ENCODE measurements around the gene LSM12.

DNA sequence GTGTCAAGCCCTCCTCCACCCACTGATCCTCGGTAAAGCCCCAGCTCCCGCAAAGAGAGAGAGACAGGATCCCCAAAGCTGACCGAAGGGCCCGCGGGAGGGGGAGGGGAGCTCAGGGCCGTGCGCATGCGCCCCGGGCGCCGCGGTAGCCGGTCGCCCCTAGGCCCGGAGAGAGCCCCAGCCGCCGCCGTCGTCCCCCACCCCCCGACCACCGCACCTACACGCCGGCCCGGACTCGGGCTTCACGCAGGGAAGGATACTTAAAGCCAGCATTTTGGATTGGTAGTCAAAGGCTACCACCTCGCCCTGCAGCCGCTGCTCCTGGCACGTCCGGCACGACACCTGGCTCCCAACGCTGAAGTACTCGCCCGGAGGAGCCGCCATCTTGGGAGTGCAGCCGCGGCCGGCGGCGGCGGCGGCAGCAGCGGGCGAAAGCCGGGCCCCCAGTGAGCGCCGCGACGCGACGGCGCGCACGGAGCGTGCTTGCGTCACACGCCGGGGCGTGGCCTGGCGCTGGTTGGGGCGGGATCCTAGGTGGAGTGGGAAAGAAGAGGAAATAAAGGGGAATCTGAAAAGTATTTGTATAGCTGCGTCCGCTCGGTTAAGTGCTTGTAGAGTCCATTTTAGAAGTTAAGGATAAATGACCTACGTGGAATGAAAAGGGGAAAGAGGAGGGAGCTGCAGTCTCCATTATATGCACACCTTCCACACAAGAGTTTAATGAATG, at the start of gene LSM12:
- TF ChIP-seq POLR2A (IDR thresholded peaks at IDR 0.05), result peak; percentile 62 to 89 (median 84)
- TF ChIP-seq, protein P1, sequence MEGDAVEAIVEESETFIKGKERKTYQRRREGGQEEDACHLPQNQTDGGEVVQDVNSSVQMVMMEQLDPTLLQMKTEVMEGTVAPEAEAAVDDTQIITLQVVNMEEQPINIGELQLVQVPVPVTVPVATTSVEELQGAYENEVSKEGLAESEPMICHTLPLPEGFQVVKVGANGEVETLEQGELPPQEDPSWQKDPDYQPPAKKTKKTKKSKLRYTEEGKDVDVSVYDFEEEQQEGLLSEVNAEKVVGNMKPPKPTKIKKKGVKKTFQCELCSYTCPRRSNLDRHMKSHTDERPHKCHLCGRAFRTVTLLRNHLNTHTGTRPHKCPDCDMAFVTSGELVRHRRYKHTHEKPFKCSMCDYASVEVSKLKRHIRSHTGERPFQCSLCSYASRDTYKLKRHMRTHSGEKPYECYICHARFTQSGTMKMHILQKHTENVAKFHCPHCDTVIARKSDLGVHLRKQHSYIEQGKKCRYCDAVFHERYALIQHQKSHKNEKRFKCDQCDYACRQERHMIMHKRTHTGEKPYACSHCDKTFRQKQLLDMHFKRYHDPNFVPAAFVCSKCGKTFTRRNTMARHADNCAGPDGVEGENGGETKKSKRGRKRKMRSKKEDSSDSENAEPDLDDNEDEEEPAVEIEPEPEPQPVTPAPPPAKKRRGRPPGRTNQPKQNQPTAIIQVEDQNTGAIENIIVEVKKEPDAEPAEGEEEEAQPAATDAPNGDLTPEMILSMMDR (IDR thresholded peaks at IDR 0.05), result no peak
